Psoas muscle (tissue), 8 donors: ENCODE data around the gene FADD. TPM values are rescaled to one million over a fixed set of nuclear protein-coding genes. Genes with fewer than 3 reads are reported as not detected.

Experiments used
- ATAC-seq, 4 donors: fragments of 200-7000 bp; cut with Tn5 transposase; one replicate each; pipeline ENCODE4 v1.9.1; 2020; ENCODE audit warnings: moderate library complexity in 3 of 4, mild to moderate bottlenecking in 2 of 4
- DNase-seq, 2 donors: peaks; one replicate each; pipeline ENCODE4 v3.0.0-alpha.2; 2020
- H3K27ac ChIP-seq: fragments of 200-600 bp; one replicate; pipeline ENCODE4 v1.8.0; 2022
- H3K27me3 ChIP-seq, 3 donors: fragments of 200-600 bp in 1 of 3; one replicate each; pipeline versions ENCODE4 v1.6.1 to v1.8.0; 2013 to 2022; ENCODE audit warnings: low read length in 2 of 3, mild to moderate bottlenecking in 2 of 3, moderate library complexity in 1 of 3; ENCODE audit not compliant: insufficient read depth in 3 of 3
- H3K36me3 ChIP-seq, 2 donors: fragments of 200-600 bp in 1 of 2; one replicate each; pipeline versions ENCODE4 v1.6.1 to v1.8.0; 2013 to 2022; ENCODE audit warnings: low read depth in 1 of 2, mild to moderate bottlenecking in 1 of 2, moderate library complexity in 1 of 2; ENCODE audit not compliant: insufficient read depth in 1 of 2
- H3K4me1 ChIP-seq: fragments of 200-600 bp; one replicate; pipeline ENCODE4 v1.8.0; 2022
- H3K4me3 ChIP-seq: fragments of 200-600 bp; one replicate; pipeline ENCODE4 v1.8.0; 2022; ENCODE audit warnings: mild to moderate bottlenecking
- H3K9me3 ChIP-seq: fragments of 200-600 bp; one replicate; pipeline ENCODE4 v1.8.0; 2022
- WGBS, 3 donors: extraction: QIAGEN DNeasy Blood & Tissue Kit; methylation state at CpG; one replicate each; pipeline versions ENCODE4 v1.1.6 to v1.1.7; 2013; 5-methylcytosine and 5-hydroxymethylcytosine counted together
- intact Hi-C, 2 donors: fragments of 100-400 bp; cut with DNase I; formaldehyde crosslinking; loops; one replicate each; pipeline versions ENCODE4 v1.11.0 to v1.14.2; 2022
- polyA plus RNA-seq, 3 donors: library from polyadenylated mRNA; stranded (reverse); fragments of 200-250 nt; gene quantifications; one replicate each; pipeline ENCODE4 v1.2.3, GENCODE V29; 2013
- total RNA-seq, 4 donors: library from RNA; stranded (reverse); fragmentation: NEBNext Ultra II Directional in 2 of 4; extraction: Animal tissue kit (Norgen Biotek cat#: 25700) in 2 of 4; gene quantifications; one replicate each; pipeline versions ENCODE4 v1.2.1 to v1.2.4, GENCODE V29; 2021 to 2023
- TF ChIP-seq, protein P1 (sequence below): fragments of 200-600 bp; IDR thresholded peaks from one replicate; pipeline ENCODE4 v1.8.0; 2022; ENCODE audit warnings: antibody characterized with exemption
- donor health status: healthy with polysubstance abuse.
- donor health status: DM: no; HTN: no; CAD: no; lungs with moderate emphysema.
- donor health status: Bipolar disorder and iron deficiency.
- donor health status: healthy.
- donor health status: DM: yes; HTN: yes; CAD: no.
- donor health status: DM: no; HTN: no; CAD: no.
- donor health status: DM: no; HTN: no; CAD: no.
- donor health status: DM: yes; HTN: yes; CAD: no.

FADD gene
- total and polyA plus RNA-seq, 7 donors: 7.9 to 49.2 (median 10.7) TPM

DNA sequence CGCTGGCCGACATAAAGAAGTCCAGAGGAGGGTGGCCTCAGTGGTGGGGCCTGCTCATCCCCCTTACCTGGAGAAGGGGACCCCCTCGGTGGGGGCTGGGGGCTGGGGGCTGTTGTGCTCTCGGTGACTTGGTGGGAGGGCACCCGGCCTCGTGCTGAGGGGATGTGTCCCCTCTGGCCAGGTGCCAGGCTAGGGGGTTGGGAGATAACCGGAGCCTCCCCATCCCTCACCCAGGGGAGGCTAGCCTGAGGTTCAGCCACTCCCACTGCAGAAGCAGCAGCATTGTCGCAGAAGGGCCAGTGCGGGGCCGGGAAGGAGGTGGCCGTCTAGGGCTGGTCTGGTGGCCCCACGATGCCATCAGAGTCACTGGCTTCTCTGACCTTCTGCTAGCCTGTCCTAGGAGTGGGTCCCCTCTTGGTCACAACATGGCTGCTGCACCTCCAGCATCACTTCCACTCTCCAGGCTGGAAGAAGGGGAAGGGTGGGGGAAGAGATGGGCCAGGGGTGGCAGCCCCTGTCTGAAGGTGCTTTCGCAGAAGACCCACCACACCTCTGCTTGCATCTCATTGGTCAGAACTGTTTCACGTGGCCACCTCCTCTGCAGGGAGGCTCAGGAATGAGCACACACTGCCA, 44.2 kb upstream of the FADD start:
- no peaks in the 10 kb centered on the region for H3K4me1 ChIP-seq
- H3K27ac ChIP-seq: no peak overlapping the region
- TF ChIP-seq, protein P1, sequence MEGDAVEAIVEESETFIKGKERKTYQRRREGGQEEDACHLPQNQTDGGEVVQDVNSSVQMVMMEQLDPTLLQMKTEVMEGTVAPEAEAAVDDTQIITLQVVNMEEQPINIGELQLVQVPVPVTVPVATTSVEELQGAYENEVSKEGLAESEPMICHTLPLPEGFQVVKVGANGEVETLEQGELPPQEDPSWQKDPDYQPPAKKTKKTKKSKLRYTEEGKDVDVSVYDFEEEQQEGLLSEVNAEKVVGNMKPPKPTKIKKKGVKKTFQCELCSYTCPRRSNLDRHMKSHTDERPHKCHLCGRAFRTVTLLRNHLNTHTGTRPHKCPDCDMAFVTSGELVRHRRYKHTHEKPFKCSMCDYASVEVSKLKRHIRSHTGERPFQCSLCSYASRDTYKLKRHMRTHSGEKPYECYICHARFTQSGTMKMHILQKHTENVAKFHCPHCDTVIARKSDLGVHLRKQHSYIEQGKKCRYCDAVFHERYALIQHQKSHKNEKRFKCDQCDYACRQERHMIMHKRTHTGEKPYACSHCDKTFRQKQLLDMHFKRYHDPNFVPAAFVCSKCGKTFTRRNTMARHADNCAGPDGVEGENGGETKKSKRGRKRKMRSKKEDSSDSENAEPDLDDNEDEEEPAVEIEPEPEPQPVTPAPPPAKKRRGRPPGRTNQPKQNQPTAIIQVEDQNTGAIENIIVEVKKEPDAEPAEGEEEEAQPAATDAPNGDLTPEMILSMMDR: no peak
- intact Hi-C loops: no loop called here
- H3K4me3 ChIP-seq: no peak overlapping the region
- 85 to 92% (median 90%) methylated on average over 13 to 14 of the region's 14 CpGs for WGBS, 3 donors
- DNase-seq (no peak), ATAC-seq (no peak)
- H3K36me3 ChIP-seq: no peaks in the 10 kb centered on the region
- H3K27me3 ChIP-seq: peaks cover 0 to 5% (median 0%) of the 10 kb centered on the region in 3 donors
- H3K9me3 ChIP-seq: no peaks in the 10 kb centered on the region

DNA sequence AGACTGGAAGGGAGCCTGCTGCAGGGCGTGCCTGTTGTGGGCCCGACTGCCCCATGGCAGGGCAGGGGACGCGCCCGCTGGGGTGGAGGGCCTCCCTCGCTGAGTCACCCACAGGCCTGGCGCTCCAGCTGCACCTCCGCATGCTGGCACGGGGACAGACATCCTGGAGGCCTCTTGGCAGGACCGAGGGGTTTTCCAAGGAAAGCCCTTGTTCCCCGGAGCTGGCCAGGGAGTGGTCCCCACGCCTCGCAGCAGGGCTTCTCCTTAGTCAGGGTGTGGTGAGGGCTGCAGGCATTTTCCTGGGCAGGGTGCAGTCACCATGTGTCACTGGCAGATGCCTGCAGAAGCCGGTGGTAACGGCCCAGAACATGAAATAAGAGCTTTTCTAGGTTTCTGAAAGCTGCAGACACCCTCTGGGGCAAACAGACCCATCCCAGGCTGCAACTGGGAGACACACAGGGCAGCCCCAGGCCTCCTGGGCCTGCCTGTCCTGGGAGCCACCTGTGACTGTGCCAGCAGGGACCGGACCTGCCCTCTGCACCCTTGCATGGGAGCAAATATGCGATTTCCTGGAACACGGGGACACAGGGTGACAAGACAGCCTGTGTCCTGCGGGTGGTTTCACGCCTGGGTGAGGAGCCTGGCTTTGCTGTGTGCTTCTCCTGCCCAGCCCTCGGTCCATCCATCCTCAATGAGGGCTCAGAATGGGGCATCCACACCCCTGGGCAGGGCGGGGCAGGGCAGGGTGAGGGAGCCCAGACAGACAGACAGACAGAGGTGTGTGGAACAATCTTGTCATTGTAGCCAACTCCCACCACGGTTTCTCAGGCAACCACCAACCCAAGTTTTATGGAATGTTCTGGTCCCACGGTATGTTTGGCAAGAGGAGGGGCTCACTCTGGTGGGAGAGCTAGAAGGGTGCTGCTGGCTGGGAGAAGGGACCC, 43.2 kb upstream of the FADD start:
- 48 to 56% (median 53%) methylated on average over 18 to 24 of the region's 24 CpGs for WGBS, 3 donors
- TF ChIP-seq, protein P1: no peak
- Histone ChIP-seq H3K4me1 (no peaks in the 10 kb centered on the region), H3K4me3 (no peak overlapping the region), H3K9me3 (no peaks in the 10 kb centered on the region), H3K27ac (no peak overlapping the region), H3K36me3 (no peaks in the 10 kb centered on the region), H3K27me3 (peaks cover 0 to 5% (median 0%) of the 10 kb centered on the region in 3 donors)
- intact Hi-C loops: no loop called here
- ATAC-seq: no peak
- DNase-seq: no peak

DNA sequence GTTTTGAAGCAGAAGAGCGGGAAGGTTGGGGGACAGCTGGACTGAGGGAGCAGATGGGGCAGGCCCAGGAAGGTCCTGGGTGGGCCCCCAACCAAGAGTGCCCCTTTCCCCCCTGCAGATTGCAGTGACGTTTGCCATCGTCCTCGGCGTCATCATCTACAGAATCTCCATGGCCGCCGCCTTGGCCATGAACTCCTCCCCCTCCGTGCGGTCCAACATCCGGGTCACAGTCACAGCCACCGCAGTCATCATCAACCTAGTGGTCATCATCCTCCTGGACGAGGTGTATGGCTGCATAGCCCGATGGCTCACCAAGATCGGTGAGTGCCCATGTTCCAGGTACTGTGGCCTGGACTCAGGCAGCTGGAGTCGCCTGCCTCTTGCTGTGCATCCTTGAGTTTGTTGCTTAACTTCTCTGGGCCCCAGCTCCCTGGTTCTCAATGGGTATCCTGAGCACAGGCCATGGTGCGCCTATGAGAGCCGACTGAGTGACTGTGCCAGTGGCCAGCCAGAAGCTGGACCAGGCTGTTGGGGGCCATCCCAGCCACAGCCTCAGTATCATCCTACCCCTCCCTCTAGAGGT, 42.0 kb upstream of the FADD start:
- TF ChIP-seq, protein P1: no peak
- intact Hi-C loops: no loop called here

GRCh38 chr11:70164705-70165104, 38.4 kb upstream of the FADD start:
- no peaks in the 10 kb centered on the region for H3K9me3 ChIP-seq
- no peak overlapping the region for H3K4me3 ChIP-seq
- no peaks in the 10 kb centered on the region for H3K4me1 ChIP-seq
- DNase-seq (no peak), ATAC-seq (no peak)
- intact Hi-C loops: no loop called here
- peaks cover 0 to 5% of the 10 kb centered on the region in 2 donors for H3K36me3 ChIP-seq
- H3K27me3 ChIP-seq: peaks cover 0 to 12% (median 2%) of the 10 kb centered on the region in 3 donors
- TF ChIP-seq, protein P1: no peak
- 90 to 91% (median 90%) methylated on average over 10 of the region's 10 CpGs for WGBS, 3 donors
- H3K27ac ChIP-seq: no peak overlapping the region

More for the DNA sequence above, 42.0 kb upstream of the FADD start:
- Histone ChIP-seq H3K36me3 (no peaks in the 10 kb centered on the region), H3K27me3 (peaks cover 0 to 5% (median 0%) of the 10 kb centered on the region in 3 donors), H3K4me3 (no peak overlapping the region), H3K27ac (no peak overlapping the region), H3K9me3 (no peaks in the 10 kb centered on the region), H3K4me1 (no peaks in the 10 kb centered on the region)
- ATAC-seq: no peak
- DNase-seq: no peak
- 85 to 88% (median 86%) methylated on average over 17 of the region's 17 CpGs for WGBS, 3 donors
